ENCODE data around the gene FAM229B.

GRCh38 chr6:112149236-112149635 lies 61.8 kb downstream of the FAM229B start:
- no peak for TF ChIP-seq CTCF (IDR thresholded peaks at IDR 0.05 in 8 of 11, conservative IDR thresholded peaks at IDR 0.05 in 3 of 11)
- no peak for TF ChIP-seq POLR2A (IDR thresholded peaks at IDR 0.05)

Measured in spleen (tissue), 7 donors.